HG03442 (cell line): ENCODE measurements around the gene GOLIM4.
"Not testable (repeated sequence)": the region's sequence is repeated elsewhere in the genome, so short reads cannot be mapped to it uniquely, and the experiment has no call there.

Experiments used
- ATAC-seq: cut with Tn5 transposase; IDR thresholded peaks from one replicate; pipeline ENCODE4 v1.9.1; 2021; ENCODE audit warnings: mild to moderate bottlenecking, moderate library complexity; ENCODE audit not compliant: unreplicated experiment

Gene GOLIM4

DNA sequence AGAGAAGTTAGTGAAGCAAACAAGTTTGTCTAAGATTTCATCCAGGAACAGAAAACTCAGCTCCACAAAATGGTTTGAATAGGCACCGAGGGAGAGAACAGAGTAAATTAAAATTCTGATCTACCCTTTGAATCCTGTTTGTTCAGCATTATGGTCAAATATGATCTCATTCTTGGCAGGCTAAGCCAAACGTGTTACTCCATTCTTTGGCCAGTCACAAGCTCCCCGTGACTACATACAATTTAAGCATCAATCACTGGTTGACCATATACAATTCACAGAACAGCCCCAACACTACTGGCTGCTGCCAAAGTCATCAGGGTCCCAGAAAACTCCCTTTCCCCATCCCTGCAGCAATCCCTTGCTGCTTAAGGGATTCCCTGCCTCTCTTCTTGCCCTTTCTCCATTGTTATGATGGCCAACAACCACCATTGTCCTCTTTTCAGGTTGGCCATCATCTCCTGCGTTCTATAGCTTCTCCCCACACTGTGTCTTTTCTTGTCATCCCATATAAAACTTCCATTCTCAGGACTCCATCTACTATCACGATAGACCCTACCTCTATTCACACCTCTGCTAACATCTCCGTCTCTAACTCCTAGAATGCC lies 46.3 kb downstream of the GOLIM4 start:
- ATAC-seq: no peak

DNA sequence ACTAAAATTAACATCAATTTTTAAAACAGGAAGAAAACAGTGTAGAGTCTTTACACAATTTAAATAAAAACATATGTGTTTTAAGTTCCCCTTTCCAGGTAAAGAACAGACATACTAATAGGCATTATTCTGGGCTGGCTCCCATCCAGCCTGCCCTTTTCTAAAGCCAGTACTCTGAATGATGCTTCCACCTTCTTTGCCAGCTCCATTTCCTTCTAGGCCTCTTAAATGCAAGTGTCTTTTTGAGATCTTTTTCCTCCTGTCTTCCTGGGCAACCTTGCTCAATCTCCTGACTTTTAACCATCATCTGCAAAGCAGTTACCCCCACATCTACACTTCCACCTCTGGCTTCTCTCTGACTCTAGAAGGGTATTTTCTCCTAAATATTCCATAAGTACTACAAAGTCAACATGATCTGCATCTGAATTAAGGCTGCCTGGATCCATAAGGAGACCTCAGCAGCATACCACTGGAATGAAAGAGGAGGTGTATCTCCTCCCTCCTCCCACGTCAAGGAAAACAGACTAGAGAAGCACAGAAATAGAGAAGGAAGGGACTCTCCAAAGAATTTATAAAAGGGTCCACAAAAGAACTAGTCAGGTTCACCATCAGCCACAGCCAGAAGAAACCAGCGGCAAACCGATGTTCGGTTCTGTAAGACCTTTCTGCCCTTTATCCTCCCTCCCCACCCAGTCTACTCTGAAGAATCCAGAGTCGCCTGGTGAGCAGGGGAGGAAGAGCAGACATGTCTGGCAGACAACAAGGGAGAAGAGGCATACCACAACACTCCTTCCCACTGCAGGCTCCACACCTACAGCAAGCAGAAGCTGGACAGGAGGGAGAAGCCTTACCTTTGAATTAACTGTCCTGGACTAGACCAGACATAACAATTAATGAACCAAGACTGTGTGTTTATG lies 47.1 kb downstream of the GOLIM4 start:
- no peak for ATAC-seq

DNA sequence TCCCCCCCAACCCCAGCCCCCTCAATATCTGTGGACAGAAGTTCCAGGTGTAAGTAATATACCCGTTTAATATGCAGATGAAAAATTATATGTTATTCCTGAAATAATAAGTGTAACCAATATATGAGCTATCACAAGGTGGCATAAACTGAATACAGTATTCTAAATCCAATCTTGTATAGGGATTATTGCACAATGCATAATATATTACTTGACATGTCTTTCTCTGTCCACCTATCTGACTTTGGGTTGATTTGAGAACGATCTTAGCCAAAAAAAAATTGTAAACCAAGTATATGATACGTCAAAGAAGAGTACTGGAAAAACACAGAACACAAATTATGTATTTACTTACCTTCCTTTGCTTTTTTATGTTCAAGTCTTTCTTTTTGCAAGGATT lies 47.8 kb downstream of the GOLIM4 start:
- ATAC-seq: no peak

DNA sequence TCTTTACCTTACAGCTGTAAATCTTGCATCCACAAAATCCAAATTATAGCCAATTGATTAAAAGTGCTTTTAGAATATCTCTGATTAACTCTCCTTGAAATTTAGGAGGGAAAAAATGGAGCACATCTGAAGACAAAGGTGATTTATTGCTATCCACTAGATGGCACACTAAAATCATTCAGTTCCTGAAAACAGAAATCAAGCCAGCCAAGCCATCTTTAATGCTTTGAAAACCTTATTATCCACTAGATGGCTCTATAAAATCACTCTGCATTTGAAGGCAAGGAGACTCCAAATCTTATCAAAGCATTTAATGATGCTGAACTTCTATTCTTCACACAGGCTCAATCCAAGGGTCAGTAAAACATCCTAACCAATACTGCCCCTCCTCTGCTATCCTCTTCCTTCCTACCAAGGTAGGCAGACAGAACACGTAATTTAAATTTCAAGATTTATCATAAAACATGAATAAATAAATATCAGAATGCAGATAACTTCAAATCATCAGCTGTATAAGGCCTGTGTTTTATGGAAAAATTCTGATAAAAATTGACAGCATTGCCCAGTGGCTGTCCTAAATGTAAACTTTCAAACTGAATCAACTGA lies 48.4 kb downstream of the GOLIM4 start:
- peak; percentile 66 for ATAC-seq

DNA sequence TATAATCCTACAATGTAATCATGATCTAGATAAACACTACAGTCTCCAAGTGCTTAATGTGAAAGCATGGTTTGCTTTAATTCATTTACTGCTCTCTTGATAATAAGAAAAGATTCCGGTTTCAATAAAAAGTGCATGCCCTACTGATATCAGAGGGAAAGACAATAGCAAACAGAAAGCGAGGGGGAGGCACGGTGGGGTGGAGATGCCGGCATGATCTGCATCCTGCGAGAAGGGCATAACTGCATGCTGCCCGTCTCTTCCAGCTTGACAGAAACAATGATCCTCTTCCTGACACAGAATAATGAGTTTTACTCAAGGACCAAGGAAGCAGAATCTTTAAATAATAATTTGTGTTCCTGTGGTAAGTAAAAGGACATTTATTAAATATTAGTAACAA lies 51.7 kb downstream of the GOLIM4 start:
- no peak for ATAC-seq

DNA sequence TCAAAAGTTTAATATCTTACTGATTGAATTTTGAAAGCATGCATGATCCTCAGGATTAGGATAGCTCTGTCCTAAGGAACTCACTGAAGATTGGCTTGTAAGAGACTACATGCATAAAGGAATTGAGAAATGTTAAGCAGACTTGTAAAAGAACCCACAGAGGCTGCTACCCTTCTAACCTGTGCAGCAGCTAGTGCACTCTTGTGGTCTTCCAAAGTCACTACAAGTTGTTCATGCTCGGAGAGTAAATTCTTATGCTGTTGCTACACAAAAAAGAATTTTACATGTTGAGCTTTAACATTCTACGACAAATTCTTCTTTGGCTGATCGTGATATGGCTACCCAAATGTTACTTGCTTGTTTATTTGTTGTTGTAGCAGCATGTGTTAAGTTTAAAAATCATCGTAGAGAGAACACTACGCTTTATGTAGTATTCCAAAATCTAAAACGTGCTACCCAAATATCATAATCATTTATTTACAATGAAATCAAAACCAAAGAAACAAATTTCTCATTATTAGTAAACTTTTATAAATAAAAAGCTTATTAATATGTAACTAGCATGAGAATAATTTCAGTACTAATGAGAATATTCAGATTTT lies 55.0 kb downstream of the GOLIM4 start:
- ATAC-seq: peak; percentile 94

DNA sequence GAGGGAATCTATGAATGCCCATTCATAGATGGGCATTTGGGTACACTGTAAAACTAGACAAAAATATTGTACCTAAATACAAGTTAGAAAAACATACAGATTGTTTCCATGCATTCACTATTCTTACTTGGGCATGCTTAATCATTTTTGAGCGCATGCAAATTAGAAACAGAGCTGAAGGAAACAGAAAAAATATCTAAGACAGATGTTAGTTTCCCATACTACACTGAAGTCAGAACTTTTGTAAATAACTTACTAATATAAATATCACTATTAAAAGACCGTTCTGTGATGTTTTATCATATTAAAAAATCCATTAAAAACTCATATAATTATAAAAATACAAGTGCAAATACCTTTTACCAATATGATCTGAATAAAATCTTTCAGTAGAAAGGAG lies 58.7 kb downstream of the GOLIM4 start:
- ATAC-seq: no peak

DNA sequence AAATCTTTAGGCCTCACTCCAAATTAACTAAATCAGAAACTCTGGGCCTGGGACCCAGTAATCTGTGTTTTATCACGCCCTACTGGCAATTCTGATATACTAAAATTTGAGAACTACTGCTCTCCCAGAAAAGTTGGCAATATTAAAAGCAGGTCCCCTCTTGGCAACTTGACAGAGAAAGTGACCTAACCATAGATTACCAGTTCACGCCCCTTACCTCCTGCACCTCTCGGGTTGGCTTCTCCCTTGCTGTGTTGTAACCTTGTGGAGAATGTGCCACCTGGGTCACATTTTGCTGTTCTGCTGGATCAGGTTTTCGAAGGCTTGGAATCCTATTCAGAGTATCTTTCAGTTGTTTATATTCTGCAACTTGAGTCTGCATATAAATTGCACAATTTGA lies 59.1 kb downstream of the GOLIM4 start:
- ATAC-seq: no peak

DNA sequence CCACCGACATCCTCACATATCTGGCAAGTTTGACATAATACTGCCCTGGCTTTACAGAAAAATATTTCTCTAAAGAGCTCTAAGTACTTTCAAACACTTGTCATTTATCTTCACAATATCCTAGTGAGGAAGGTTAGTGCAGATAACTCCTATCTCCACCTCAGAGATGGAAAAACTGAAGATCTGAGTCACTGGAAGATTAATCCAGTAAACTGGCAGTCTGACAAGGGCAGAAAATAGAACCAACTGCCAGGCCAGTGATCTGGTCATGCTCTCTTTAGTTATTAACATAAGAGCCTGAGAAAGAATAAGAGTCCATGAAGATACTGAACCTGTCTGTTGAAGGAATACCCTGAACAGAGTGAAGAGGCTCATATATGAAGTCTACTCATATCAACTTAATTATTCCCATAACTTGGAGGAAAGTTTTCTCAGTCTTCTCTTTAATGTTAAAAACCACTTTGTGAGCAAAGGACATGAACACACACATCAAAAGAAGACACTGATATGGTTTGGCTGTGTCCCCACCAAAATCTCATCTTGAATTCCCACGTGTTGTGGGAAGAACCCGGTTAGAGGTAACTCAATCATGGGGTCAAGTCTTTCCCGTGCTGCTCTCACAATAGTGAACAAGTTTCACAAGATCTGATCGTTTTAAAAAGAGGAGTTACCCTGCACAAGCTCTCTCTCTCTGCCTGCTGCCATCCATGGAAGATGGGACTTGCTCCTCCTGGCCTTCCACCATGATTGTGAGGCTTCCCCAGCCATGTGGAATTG lies 61.4 kb downstream of the GOLIM4 start:
- ATAC-seq: no peak

DNA sequence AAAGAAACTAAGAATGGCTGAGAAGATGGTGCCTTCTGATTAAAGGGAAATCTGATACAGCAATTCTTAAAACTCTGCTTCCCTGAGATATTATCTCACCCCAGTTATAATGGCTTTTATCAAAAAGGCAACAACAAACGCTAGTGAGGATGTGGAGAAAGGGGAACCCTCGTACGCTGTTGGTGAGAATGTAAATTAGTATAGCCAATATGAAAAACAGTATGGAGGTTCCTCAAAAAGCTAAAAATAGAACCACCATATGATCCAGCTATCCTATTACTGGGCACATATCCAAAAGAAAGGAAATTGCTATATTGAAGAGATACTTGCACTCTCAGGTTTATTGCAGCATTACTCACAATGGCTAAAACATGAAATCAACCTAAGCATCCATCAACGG lies 65.1 kb downstream of the GOLIM4 start:
- ATAC-seq: no peak

DNA sequence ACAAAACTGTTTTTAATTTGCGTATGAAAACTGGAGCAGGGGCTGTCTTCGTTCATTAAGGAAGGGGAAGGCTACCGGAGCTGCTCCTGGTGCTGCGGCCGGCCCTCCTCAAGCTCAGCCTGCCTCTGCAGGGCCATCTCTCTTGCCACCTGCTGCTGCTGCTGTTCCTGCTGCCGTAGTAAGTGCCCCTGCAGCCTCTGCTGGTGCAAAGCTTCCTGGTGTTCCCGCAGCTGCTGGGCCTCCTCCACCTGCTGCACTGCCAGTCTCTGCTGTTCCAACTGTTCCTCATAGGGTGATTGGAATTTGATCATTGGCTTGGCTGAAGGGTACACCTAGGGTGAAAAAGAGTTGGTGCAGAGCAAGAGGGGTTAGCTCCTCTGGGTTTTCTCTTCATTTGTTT lies 66.0 kb downstream of the GOLIM4 start:
- ATAC-seq: no peak

DNA sequence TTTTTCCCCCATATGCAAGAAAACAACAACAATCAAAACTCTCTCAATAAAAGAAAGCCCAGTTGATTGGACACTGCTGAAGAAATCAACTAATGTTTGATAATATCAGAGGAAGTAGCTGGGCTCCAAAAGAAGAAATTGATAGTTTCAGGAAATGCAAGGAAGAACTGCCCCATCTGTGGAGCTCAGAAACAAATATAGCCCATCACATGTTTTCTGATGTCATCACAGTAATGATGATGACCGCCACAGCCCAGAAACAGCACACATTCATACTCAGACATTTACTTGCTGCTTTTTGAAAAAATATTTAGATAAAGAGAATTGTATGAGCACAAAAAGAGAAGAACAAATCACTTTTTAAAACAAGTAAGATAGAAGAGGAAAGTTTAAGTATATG lies 67.6 kb downstream of the GOLIM4 start:
- ATAC-seq: no peak

DNA sequence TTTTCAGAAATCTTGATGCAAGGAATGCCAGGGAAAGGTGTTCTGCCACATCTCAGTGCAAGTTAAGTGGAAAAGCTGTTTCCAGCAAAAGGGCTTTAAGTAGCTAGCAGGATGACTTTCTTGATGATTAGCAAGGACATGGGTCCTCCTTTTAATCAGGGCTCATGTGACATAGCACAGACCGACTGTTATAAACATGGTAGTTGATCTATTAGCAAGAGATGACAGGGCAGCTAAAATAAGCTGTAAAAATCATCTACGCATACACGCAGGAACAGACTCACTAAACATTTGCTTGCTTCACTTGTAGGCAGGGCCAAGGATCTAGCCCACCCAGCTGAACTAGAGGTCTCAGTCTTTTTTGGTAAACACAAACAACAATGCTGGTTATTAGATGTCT lies 69.0 kb downstream of the GOLIM4 start:
- no peak for ATAC-seq

DNA sequence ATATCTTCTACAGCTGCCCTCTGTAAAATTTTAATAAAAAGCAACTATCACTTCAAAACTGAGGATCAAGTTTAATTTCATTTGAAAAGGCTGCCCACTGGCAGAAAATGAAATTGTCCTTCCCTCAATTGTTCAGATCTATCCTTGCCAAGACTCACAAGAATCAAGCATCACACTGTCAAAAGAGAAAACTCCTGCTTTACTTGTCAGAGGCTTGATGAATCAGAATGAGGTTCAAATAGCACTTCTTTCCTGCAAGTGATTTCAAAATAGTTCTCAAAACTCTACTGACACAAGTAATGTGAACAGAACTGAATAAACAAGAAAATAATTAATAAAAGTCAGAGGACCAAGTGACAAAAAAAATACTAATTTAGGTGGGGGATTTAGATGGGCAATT lies 70.6 kb downstream of the GOLIM4 start:
- ATAC-seq: no peak

DNA sequence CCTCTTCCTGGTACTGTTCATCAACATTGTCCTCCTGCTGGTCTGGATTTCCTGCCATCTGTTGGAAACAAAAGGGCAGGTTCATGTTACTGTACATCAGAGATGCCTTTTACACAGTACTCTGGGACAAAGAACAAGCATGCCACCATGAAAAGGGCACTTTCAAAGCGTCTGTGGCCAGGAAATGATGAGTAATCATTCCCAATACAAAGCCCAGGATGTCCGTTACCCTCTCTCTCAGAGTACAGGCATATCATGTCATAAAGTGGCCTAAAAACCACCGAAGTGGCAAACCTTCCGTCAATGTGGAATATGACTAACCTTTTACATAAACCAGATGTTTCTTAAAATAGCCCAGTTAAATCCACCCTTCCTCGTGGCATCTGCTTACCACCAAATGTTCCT lies 71.2 kb downstream of the GOLIM4 start:
- ATAC-seq: peak; percentile 90

DNA sequence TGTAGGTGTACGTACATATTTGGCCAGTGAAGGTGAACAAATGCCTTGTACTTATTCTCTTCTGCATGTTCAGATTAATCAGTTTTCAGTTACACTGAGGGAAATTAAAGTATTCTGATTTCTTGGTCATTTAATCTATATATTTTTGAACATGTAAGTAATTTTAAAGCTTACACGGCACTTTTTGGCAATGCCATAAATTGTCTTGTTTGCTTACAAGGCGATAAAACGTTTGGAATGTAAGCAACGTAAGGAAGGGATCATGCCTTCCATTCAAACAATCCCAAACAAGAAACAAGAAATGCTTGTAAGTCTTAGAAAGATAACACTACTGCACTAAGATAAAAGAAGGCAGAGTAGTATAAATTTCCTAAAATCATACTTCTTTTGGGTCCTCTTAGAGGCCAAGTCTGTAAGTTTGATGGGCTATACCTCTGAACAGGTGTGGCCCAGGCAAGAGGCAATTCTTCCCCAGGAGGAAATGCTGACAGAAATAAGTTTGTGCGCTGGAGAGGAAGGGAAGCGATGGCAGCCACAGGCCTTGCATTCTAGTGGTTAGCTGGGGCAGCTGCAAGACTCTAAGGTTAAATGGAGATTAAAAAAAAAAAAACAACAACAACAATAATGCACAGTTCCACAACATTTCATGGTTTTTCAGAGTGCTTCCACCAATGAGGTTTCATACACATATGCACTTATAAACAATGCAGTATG lies 73.8 kb downstream of the GOLIM4 start:
- no peak for ATAC-seq

DNA sequence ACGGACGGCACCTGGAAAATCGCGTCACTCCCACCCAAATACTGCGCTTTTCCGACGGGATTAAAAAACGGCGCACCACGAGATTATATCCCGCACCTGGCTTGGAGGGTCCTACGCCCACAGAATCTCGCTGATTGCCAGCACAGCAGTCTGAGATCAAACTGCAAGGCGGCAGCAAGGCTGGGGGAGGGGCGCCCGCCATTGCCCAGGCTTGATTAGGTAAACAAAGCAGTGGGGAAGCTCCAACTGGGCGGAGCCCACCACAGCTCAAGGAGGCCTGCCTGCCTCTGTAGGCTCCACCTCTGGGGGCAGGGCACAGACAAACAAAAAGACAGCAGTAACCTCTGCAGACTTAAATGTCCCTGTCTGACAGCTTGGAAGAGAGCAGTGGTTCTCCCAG lies 84.4 kb downstream of the GOLIM4 start:
- not testable (repeated sequence) for ATAC-seq

DNA sequence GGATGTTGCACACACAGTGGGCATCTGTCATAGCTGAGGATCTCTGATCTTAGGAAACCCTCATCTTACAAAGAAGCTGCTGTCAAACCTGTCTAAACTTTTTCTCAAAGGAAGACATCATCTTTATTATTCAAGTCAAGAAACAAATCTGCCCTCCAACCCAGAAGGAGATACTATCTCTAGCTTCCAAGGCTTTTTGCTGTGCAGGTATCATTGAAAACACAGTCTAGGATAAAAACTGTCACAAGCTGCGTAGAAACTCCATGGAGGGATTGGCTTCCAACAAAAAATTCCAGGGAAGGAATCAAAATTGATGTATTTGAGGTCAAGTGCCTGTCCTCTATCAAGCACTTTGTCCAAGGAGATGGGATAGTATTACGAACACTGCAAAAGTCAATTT lies 89.1 kb downstream of the GOLIM4 start:
- ATAC-seq: no peak

DNA sequence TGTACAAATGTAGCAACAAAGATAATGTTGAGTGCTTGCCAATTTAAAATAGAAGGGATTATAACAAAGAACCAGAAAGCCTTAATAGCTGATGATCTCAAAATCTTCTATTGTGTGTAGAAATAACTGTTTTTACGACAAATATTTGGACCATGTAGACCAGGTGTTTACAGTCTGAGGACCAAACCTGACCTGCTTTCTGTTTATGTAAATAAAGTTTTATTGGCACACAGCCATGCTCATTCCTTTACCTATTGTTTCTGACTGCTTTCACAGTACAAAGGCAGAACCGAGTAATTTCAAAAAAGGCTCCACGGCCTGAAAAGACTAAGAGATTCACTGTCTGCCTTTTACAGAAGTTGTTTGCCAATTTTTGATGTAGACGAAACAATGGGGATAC lies 91.8 kb downstream of the GOLIM4 start:
- no peak for ATAC-seq

DNA sequence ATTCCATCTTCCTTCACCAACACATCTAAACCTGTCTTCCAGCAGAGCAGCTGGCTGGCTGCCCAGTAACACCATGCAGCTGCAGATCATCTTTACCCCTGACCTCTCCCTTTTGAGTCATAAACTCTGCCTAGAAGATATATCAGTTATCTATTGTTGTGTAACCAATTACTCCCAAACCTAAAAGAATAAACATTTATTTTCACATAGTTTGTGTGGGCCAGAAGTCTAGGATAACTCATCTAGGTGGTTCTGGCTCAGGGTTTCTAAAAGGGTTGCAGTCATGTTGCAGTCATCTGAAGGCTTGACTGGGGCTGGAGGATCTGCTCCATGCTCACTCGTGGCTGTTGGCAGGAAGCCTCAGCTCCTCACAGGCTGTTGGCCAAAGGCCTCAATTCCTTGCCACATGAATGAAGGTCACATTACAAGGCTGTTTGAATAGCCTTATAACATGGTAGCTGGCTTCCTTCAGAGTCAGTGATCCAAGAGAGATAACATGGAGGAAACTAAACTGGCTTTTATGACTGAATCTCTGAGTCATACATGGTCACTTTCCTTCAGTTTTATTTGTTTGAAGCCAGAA lies 92.8 kb downstream of the GOLIM4 start:
- no peak for ATAC-seq
